ENCODE data around the gene SLC50A1.
A peak's percentile ranks its signal among the peaks of the same experiment; 100 is the strongest.
"Not testable (repeated sequence)": the region's sequence is repeated elsewhere in the genome, so short reads cannot be mapped to it uniquely, and the experiment has no call there.

SLC50A1 gene

DNA sequence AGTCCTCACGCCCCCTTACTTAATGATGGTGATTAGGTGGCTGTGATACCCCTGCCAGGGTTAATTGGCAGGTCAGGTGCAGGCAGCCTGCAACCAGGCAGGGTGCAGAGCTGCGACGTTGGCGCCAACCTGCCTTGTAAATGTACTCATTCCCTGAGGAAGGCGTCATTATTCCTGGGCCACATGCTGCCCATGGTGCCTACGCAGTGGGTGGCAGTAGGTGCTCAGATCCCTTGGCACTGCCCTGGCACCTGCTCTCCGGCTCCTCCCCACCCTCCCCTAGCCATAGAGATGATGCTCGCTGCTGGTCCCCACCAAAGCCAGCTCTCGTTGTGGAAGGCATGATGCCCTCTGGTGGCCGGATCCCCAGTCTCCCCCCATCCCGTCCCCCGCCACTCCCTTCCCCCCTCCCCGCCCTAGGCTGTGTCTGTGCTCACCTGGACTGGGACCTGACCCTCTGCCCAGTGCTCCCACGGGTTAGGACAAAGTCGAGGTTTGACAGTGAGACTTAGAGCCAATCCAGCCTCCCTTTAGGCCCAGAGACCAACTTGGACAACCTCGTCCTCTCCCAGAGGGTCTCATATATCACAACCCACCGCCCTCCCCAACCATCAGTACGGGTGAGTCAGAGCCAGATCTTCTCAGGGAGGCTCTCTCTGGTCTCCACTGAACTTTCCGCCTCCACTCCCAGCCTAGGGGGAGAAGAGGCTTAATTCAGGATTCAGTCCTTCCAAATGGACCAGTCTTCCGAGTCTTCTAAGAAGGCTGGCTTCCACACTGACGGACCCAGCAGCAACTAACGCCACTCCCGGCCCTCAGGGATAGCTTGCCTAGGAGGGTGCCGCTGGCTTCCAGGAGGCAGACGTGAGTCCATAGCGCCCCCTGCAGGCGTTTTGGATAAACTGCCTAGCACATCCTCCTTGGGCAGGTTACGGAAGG, 31.8 kb downstream of the SLC50A1 start:
- POLR2A ChIA-PET = interaction anchor here (1.0 to 2.5 kb wide), 10 partner anchors 8 to 77 kb away, joined by 3 to 19 read pairs (median 6); partner anchors contain the start of genes DPM3, EFNA1 and SLC50A1
- CTCF ChIA-PET = interaction anchor here (0.5 to 3.9 kb wide), 32 partner anchors 10 to 686 kb away, joined by 3 to 89 read pairs (median 4); partner anchors contain the start of gene ADAM15
- DNase-seq (ENCODE audit: extremely low spot score) = peak; percentile 90
- TF ChIP-seq NFRKB (IDR thresholded peaks at IDR 0.05) (no peak), SUZ12 (IDR thresholded peaks at IDR 0.05) (no peak), TARDBP (IDR thresholded peaks at IDR 0.05) (no peak), ARNT (IDR thresholded peaks at IDR 0.05) (no peak), CTBP1 (IDR thresholded peaks at IDR 0.05; ENCODE audit: borderline replicate concordance) (0 out of 2 replicates have a peak, but pooled peaks have one; percentile 14), L3MBTL2 (conservative IDR thresholded peaks at IDR 0.05) (no peak)
- TF ChIP-seq, protein P1, sequence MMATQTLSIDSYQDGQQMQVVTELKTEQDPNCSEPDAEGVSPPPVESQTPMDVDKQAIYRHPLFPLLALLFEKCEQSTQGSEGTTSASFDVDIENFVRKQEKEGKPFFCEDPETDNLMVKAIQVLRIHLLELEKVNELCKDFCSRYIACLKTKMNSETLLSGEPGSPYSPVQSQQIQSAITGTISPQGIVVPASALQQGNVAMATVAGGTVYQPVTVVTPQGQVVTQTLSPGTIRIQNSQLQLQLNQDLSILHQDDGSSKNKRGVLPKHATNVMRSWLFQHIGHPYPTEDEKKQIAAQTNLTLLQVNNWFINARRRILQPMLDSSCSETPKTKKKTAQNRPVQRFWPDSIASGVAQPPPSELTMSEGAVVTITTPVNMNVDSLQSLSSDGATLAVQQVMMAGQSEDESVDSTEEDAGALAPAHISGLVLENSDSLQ (IDR thresholded peaks at IDR 0.05) = no peak

DNA sequence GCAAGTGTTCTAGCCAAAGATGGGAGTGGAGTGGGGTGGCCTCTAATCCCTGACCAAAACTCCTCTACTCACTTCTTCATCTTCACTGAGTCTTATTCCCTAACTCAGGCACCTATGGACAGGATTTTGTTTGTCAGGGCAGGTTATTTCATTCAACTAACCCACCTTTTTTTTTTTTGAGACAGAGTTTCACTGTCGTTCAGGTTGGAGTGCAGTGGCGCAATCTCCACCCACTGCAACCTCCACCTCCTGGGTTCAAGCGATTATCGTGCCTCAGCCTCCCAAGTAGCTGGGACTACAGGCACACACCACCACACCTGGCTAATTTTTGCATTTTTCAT, 32.4 kb downstream of the SLC50A1 start:
- POLR2A ChIA-PET = interaction anchor here (1.0 to 2.5 kb wide), 9 partner anchors 10 to 77 kb away, joined by 3 to 19 read pairs (median 6); partner anchors contain the start of genes DPM3, EFNA1 and SLC50A1
- CTCF ChIA-PET = interaction anchor here (0.5 to 3.9 kb wide), 26 partner anchors 9 to 687 kb away, joined by 3 to 89 read pairs (median 4); partner anchors contain the start of gene ADAM15
- not testable (repeated sequence) for DNase-seq (ENCODE audit: extremely low spot score)

DNA sequence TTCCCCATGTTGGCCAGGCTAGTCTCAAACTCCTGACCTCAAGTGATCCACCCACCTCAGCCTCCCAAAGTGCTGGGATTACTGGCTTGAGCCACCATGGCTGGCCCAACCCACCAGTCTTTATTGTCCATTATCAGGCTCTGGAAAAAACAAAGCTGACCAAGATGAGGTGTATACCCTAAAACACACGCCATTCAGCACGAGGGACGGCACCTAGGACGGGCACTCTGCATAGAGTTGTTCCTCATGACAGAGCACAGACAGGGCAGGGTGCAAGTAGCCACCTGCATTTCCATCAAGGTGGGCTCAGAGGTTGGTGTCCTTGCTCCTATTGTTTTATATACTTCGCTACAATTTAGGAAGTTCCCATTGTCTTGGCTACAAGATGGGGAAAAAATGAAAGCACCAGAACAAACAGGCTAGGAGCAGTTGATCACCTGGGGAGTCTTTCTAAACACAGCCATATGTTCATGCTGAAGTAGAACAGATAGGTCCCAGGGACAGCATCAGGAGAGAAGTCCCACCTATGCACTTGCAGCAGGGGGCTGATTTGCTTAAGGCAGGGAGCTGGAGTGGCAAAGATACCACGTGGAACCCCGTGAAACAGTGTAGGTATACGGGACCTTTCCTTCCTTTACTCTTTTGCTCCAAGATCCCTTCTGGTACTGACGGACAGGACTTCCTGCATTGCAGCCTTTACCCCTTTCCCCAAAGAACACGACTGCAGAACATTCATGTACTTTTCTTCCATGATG, 33.0 kb downstream of the SLC50A1 start:
- ChIA-PET POLR2A (interaction anchor here (1.0 to 2.5 kb wide), 9 partner anchors 11 to 78 kb away, joined by 3 to 19 read pairs (median 5); partner anchors contain the start of genes DPM3 and SLC50A1), CTCF (interaction anchor here (0.5 to 3.9 kb wide), 23 partner anchors 9 to 123 kb away, joined by 3 to 89 read pairs (median 6); partner anchors contain the start of gene ADAM15)
- TF ChIP-seq LEF1 (IDR thresholded peaks at IDR 0.05; ENCODE audit: borderline replicate concordance) (no peak), SUZ12 (IDR thresholded peaks at IDR 0.05) (no peak), ELF4 (IDR thresholded peaks at IDR 0.05) (no peak), ZNF384 (IDR thresholded peaks at IDR 0.05) (no peak), HDGF (IDR thresholded peaks at IDR 0.05; ENCODE audit: borderline replicate concordance) (no peak), SP1 (IDR thresholded peaks at IDR 0.05) (no peak), CTBP1 (IDR thresholded peaks at IDR 0.05; ENCODE audit: borderline replicate concordance) (no peak), NFRKB (IDR thresholded peaks at IDR 0.05) (no peak), FOXM1 (IDR thresholded peaks at IDR 0.05; ENCODE audit: borderline replicate concordance) (no peak), FOXK2 (IDR thresholded peaks at IDR 0.05) (no peak), L3MBTL2 (conservative IDR thresholded peaks at IDR 0.05) (no peak), TARDBP (IDR thresholded peaks at IDR 0.05) (no peak), FOXA1 (IDR thresholded peaks at IDR 0.05) (no peak), BHLHE40 (IDR thresholded peaks at IDR 0.05; ENCODE audit: borderline replicate concordance) (no peak), ARNT (IDR thresholded peaks at IDR 0.05) (no peak)
- TF ChIP-seq, protein P1 (IDR thresholded peaks at IDR 0.05) = no peak
- no peak for DNase-seq (ENCODE audit: extremely low spot score)

DNA sequence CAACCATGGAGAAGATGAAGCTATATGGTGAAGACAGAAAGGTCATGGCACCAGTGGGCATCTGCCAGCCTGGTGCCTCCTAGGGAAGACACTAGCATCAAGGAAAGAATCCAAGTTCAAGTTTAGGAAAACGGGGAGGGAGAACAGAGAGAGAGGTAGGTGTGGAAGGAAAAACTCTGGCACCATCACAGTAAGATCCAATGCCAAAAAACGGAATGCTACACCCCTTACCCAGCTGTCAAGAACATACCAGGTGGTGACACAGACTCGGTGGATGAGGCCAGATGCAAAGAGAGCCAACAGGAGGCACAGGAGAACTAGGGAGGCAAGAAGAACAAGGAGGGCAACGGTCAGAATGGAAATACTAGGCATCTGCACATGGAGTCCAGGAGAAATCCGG, 33.9 kb downstream of the SLC50A1 start:
- no peak for TF ChIP-seq FOXA1 (IDR thresholded peaks at IDR 0.05)
- TF ChIP-seq FOXM1 (IDR thresholded peaks at IDR 0.05; ENCODE audit: borderline replicate concordance) = no peak
- TF ChIP-seq ELF4 (IDR thresholded peaks at IDR 0.05) = no peak
- no peak for TF ChIP-seq SP1 (IDR thresholded peaks at IDR 0.05)
- no peak for TF ChIP-seq SUZ12 (IDR thresholded peaks at IDR 0.05)
- no peak for TF ChIP-seq ZNF384 (IDR thresholded peaks at IDR 0.05)
- TF ChIP-seq FOXK2 (IDR thresholded peaks at IDR 0.05) = no peak
- no peak for TF ChIP-seq NFRKB (IDR thresholded peaks at IDR 0.05)
- TF ChIP-seq TARDBP (IDR thresholded peaks at IDR 0.05) = no peak
- TF ChIP-seq ARNT (IDR thresholded peaks at IDR 0.05) = no peak
- TF ChIP-seq, protein P1 (IDR thresholded peaks at IDR 0.05) = no peak
- CTCF ChIA-PET = interaction anchor here (1.2 to 1.8 kb wide), 3 partner anchors 52 to 84 kb away, joined by 4 to 8 read pairs (median 4); no protein-coding TSS in a partner anchor
- no peak for DNase-seq (ENCODE audit: extremely low spot score)
- POLR2A ChIA-PET = interaction anchor here (1.4 kb wide), 1 partner anchor 24 kb away, joined by 5 read pairs; no protein-coding TSS in a partner anchor

DNA sequence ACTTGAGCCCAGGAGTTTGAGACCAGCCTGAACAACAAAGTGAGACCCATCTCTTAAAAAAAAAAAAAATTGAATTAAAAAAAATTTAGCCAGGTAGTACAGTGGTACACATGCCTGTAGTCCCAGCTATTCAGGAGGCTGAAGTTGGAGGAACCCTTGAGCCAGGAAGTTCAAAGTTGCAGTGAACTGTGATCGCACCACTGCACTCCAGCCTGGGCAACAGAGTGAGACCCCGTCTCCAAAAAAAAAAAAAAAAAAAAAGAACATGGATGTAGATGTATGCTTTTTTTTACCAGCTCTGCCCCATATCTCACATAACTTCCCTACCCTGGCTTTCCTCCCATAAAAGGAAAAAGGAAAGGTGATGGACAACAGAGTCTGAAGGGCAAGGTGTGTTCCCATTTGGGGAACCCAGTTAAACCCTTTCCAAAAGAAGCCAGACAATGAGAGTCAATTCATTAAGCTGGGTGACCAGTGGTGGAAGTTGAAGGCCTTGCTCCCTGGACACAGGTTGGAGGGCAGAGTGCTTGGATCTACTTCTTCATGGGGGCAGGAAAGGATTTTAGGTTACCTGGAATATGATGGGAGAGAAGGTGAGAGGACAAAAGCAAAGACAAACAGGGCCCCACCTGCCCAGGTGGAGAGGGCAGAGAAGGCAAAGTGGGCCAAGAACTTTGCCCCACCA, 34.6 kb downstream of the SLC50A1 start:
- ChIA-PET CTCF (interaction anchor here (5.7 kb wide), 1 partner anchor 80 kb away, joined by 52 read pairs; no protein-coding TSS in a partner anchor), POLR2A (interaction anchor here (0.6 to 1.4 kb wide), 2 partner anchors 23 to 24 kb away, joined by 3 to 5 read pairs; no protein-coding TSS in a partner anchor)
- no peak for DNase-seq (ENCODE audit: extremely low spot score)
- TF ChIP-seq SP1 (IDR thresholded peaks at IDR 0.05) (no peak), L3MBTL2 (conservative IDR thresholded peaks at IDR 0.05) (no peak), HDGF (IDR thresholded peaks at IDR 0.05; ENCODE audit: borderline replicate concordance) (no peak), LEF1 (IDR thresholded peaks at IDR 0.05; ENCODE audit: borderline replicate concordance) (no peak)

Measured in HEK293T (cell line).